IMR-90 (cell line): ENCODE results near the gene PAX2. TPM values are rescaled to one million over a fixed set of nuclear protein-coding genes. Genes with fewer than 3 reads are reported as not detected.

Experiments used
- ATAC-seq: fragments of 200-7000 bp; cut with Tn5 transposase; 2 replicates; pipeline ENCODE4 v1.9.1; 2020; ENCODE audit warnings: low read depth, mild to moderate bottlenecking, moderate library complexity
- BruUV-seq: library from RNA; stranded (reverse); fragments of 400-500 nt; replicated peaks from 2 replicates; lab custom pipeline; 2021; lab: Mats Ljungman, UMichigan
- CTCF ChIA-PET: fragments of 300-600 bp; formaldehyde crosslinking; extraction: SDS; loops from one replicate; lab custom pipeline; 2021; ENCODE audit warnings: antibody characterized with exemption; lab: Yijun Ruan, JAX
- POLR2A ChIA-PET: fragments of 300-600 bp; sonication (Branson Sonifier 250); formaldehyde crosslinking; loops from one replicate; lab custom pipeline; 2022; ENCODE audit warnings: antibody characterized with exemption; ENCODE audit not compliant: unreplicated experiment; lab: Charles Lee
- DNase-seq: peaks from one replicate; pipeline ENCODE4 v3.0.0; 2013
- H2AFZ ChIP-seq: replicated peaks from 2 replicates; pipeline ENCODE3; 2013; ENCODE audit warnings: low read length, mild to moderate bottlenecking; ENCODE audit not compliant: poor library complexity
- H2AK5ac ChIP-seq: 2 replicates; pipeline ENCODE4 v1.6.1; 2013; ENCODE audit warnings: low read depth, low read length, inconsistent platforms
- H2AK9ac ChIP-seq: replicated peaks from 2 replicates; pipeline ENCODE3; 2013; ENCODE audit warnings: mild to moderate bottlenecking, low read depth, low read length, moderate library complexity; ENCODE audit not compliant: poor library complexity
- H2BK120ac ChIP-seq: 2 replicates; pipeline ENCODE4 v1.6.1; 2013; ENCODE audit warnings: low read depth, low read length, inconsistent platforms
- H2BK15ac ChIP-seq: 3 replicates; pipeline ENCODE4 v1.6.1; 2013; ENCODE audit warnings: low read depth, low read length, inconsistent platforms
- H2BK20ac ChIP-seq: 2 replicates; pipeline ENCODE4 v1.6.1; 2013; ENCODE audit warnings: low read depth, mild to moderate bottlenecking, inconsistent platforms, low read length, moderate library complexity
- H2BK5ac ChIP-seq: 2 replicates; pipeline ENCODE4 v1.6.1; 2013; ENCODE audit warnings: mild to moderate bottlenecking, low read depth, low read length, inconsistent platforms; ENCODE audit not compliant: poor library complexity, severe bottlenecking
- H3K14ac ChIP-seq: replicated peaks from 2 replicates; pipeline ENCODE4 v1.6.1; 2013; ENCODE audit warnings: low read depth, low read length, inconsistent platforms
- H3K18ac ChIP-seq: 2 replicates; pipeline ENCODE4 v1.6.1; 2013; ENCODE audit warnings: low read depth, low read length, control low read depth
- H3K23ac ChIP-seq: 2 replicates; pipeline ENCODE4 v1.6.1; 2013; ENCODE audit warnings: low read depth, low read length, inconsistent platforms
- H3K27ac ChIP-seq: 2 replicates; pipeline ENCODE4 v1.5.1; 2013; ENCODE audit warnings: mild to moderate bottlenecking, control low read depth, low read length; ENCODE audit not compliant: insufficient read depth
- H3K27me3 ChIP-seq: 2 replicates; pipeline ENCODE4 v1.6.1; 2013; ENCODE audit warnings: low read length; ENCODE audit not compliant: control insufficient read depth, insufficient read depth
- H3K36me3 ChIP-seq: 2 replicates; pipeline ENCODE4 v1.6.1; 2013; ENCODE audit warnings: low read length, mixed read lengths; ENCODE audit not compliant: control insufficient read depth, insufficient read depth
- H3K4ac ChIP-seq: 2 replicates; pipeline ENCODE4 v1.6.1; 2013; ENCODE audit warnings: low read depth, low read length, inconsistent platforms
- H3K4me1 ChIP-seq: 2 replicates; pipeline ENCODE4 v1.6.1; 2013; ENCODE audit warnings: low read length, mixed read lengths; ENCODE audit not compliant: control insufficient read depth, insufficient read depth
- H3K4me2 ChIP-seq: 2 replicates; pipeline ENCODE4 v1.6.1; 2013; ENCODE audit warnings: low read depth, mild to moderate bottlenecking, control low read depth, low read length, moderate library complexity
- H3K4me3 ChIP-seq: 2 replicates; pipeline ENCODE4 v1.5.1; 2013; ENCODE audit warnings: low read depth, mild to moderate bottlenecking, control low read depth, low read length, moderate library complexity; ENCODE audit not compliant: insufficient read depth
- H3K56ac ChIP-seq: 2 replicates; pipeline ENCODE4 v1.6.1; 2013; ENCODE audit warnings: low read length, inconsistent platforms; ENCODE audit not compliant: insufficient read depth; ENCODE audit errors: extremely low read depth
- H3K79me1 ChIP-seq, 2 experiments: 2 replicates each; pipeline ENCODE4 v1.6.1; 2013; ENCODE audit warnings: low read length in 2 of 2, inconsistent platforms in 1 of 2, low read depth in 1 of 2
- H3K9ac ChIP-seq: 2 replicates; pipeline ENCODE4 v1.6.1; 2013; ENCODE audit warnings: low read depth, low read length, control low read depth
- H3K9me1 ChIP-seq: 2 replicates; pipeline ENCODE4 v1.6.1; 2013; ENCODE audit warnings: low read length, inconsistent platforms; ENCODE audit not compliant: insufficient read depth
- H3K9me3 ChIP-seq: 2 replicates; pipeline ENCODE4 v1.6.1; 2013; ENCODE audit warnings: low read length; ENCODE audit not compliant: control insufficient read depth, insufficient read depth
- H4K20me1 ChIP-seq: 2 replicates; pipeline ENCODE4 v1.6.1; 2013; ENCODE audit warnings: low read length, inconsistent platforms; ENCODE audit not compliant: insufficient read depth
- H4K5ac ChIP-seq: 2 replicates; pipeline ENCODE4 v1.6.1; 2013; ENCODE audit warnings: mild to moderate bottlenecking, low read depth, low read length, control low read depth
- H4K8ac ChIP-seq, 2 experiments: 2 replicates each; pipeline ENCODE4 v1.6.1; 2013; ENCODE audit warnings: low read depth in 2 of 2, low read length in 2 of 2, control low read depth in 1 of 2, inconsistent platforms in 1 of 2
- H4K91ac ChIP-seq: 2 replicates; pipeline ENCODE4 v1.6.1; 2013; ENCODE audit warnings: low read depth, low read length, inconsistent platforms; ENCODE audit not compliant: insufficient read depth
- BHLHE40 ChIP-seq: fragments of 150-350 bp; IDR thresholded peaks from 2 replicates; pipeline ENCODE4 v1.6.1; 2016; ENCODE audit warnings: mild to moderate bottlenecking, low read depth, low read length
- CHD1 ChIP-seq: IDR thresholded peaks from 2 replicates; pipeline ENCODE4 v1.6.1; 2012; ENCODE audit warnings: low read depth, low read length, improper control_type of control experiment
- FOS ChIP-seq: fragments of 150-350 bp; IDR thresholded peaks from 2 replicates; pipeline ENCODE4 v1.6.1; 2016; ENCODE audit warnings: low read depth, low read length
- MAFK ChIP-seq: IDR thresholded peaks from 2 replicates; pipeline ENCODE4 v1.6.1; 2012; ENCODE audit warnings: low read depth, low read length, improper control_type of control experiment
- NFE2L2 ChIP-seq: fragments of 150-350 bp; IDR thresholded peaks from 2 replicates; pipeline ENCODE4 v1.6.1; 2016; ENCODE audit warnings: low read depth, mild to moderate bottlenecking, low read length
- RFX5 ChIP-seq: IDR thresholded peaks from 2 replicates; pipeline ENCODE4 v1.8.0; 2012; ENCODE audit warnings: low read depth, mild to moderate bottlenecking, low read length, moderate library complexity
- SMC3 ChIP-seq: fragments of 150-350 bp; IDR thresholded peaks from 2 replicates; pipeline ENCODE4 v1.6.1; 2016; ENCODE audit warnings: low read depth, mild to moderate bottlenecking, antibody characterized with exemption, low read length, moderate library complexity
- WGBS, 2 experiments: methylation state at CpG; one replicate each; pipeline versions ENCODE4 v1.1.5 to v1.1.7; 2013; ENCODE audit warnings: missing lambda C conversion rate in 2 of 2; ENCODE audit not compliant: insufficient read length in 1 of 2; ENCODE audit errors: extremely low coverage in 2 of 2; 5-methylcytosine and 5-hydroxymethylcytosine counted together
- dilution Hi-C: fragments of 300-500 bp; cut with HindIII; formaldehyde crosslinking; loops from one replicate; pipeline ENCODE4 v1.14.3; 2018; ENCODE audit warnings: low sequenced_read_pairs; ENCODE audit not compliant: unreplicated experiment
- in situ Hi-C: fragments of 300-500 bp; cut with MboI; formaldehyde crosslinking; loops from 3 replicates; pipeline ENCODE4 v1.14.3; 2019; ENCODE audit warnings: low sequenced_read_pairs, inconsistent platforms, mixed read lengths
- intact Hi-C: fragments of 100-400 bp; cut with micrococcal nuclease; formaldehyde crosslinking; loops from 2 replicates; pipeline ENCODE4 v1.10.0; 2022
- polyA plus RNA-seq, 3 experiments: library from polyadenylated mRNA; depleted of rRNA; stranded (reverse); fragments of >200 nt; gene quantifications; 2 replicates each; pipeline ENCODE4 v1.2.3, GENCODE V29; 2012; ENCODE audit warnings: low replicate concordance in 1 of 3
- total RNA-seq: library from RNA; depleted of rRNA; stranded (reverse); fragments of >200 nt; gene quantifications from 2 replicates; pipeline ENCODE4 v1.2.3, GENCODE V29; 2012
- TF ChIP-seq, protein P1 (sequence below): fragments of 150-350 bp; IDR thresholded peaks from 2 replicates; pipeline ENCODE4 v1.6.1; 2017; ENCODE audit warnings: mild to moderate bottlenecking, antibody characterized with exemption, low read length, low read depth
- TF ChIP-seq, protein P2 (sequence below): conservative IDR thresholded peaks from 2 replicates; pipeline ENCODE4 v1.5.1; 2012; ENCODE audit warnings: mild to moderate bottlenecking, low read depth, low read length, improper control_type of control experiment
- TF ChIP-seq, protein P3 (sequence below): fragments of 150-350 bp; IDR thresholded peaks from 2 replicates; pipeline ENCODE4 v1.6.1; 2016; ENCODE audit warnings: low read depth, mild to moderate bottlenecking, low read length, moderate library complexity, borderline replicate concordance

The PAX2 gene
- total and polyA plus RNA-seq, 2 of the 4 experiments (the other 2 are of a cell fraction), result not detected

DNA sequence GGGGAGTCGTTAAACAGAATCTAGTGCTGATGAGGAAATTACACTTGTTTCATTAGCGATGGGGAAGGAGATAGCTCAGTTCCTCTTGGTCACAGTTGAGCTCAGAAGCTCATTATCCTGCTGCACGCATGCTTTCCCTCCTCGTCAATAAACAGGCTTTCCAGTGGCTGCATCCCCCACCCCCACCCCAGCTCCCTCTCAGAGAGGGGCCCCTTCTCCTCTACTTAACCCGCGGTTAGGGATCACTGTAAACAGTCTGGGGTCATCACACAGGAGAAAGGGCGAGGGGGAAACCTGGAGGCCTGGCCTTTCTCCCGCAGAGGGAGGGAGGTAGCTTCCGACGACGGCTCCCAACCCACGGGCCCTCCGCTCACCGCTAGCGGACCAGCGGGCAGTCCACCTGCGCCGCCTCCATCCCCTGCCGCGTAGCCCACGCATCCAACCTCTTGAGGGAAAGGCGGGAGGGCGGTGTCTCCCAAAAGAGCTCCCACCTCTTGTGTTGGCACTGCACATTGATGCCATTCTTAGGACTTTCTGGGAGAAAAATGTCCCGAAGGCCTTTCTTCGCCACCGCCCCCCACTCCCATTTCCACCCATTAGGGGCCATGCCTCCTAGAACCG, 80.8 kb downstream of the PAX2 start:
- H3K9me1 ChIP-seq, result no peaks in the 10 kb centered on the region
- H3K9me3 ChIP-seq, result no peaks in the 10 kb centered on the region; the same call in 1 of the 2 replicates
- no peak overlapping the region for H3K23ac ChIP-seq
- H3K4me2 ChIP-seq, result no peak overlapping the region
- no peak overlapping the region for H4K5ac ChIP-seq
- no peak overlapping the region for H2BK15ac ChIP-seq
- peaks cover 4% of the 10 kb centered on the region; the same call in 1 of the 2 replicates for H3K4me1 ChIP-seq
- in situ Hi-C loops, result no loop called here
- no peak overlapping the region for H3K27ac ChIP-seq
- TF ChIP-seq SMC3 (no peak), FOS (no peak), RFX5 (no peak), MAFK (no peak), BHLHE40 (no peak), CHD1 (no peak), NFE2L2 (no peak)
- TF ChIP-seq, protein P1, sequence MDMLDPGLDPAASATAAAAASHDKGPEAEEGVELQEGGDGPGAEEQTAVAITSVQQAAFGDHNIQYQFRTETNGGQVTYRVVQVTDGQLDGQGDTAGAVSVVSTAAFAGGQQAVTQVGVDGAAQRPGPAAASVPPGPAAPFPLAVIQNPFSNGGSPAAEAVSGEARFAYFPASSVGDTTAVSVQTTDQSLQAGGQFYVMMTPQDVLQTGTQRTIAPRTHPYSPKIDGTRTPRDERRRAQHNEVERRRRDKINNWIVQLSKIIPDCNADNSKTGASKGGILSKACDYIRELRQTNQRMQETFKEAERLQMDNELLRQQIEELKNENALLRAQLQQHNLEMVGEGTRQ, result no peak
- TF ChIP-seq, protein P2, sequence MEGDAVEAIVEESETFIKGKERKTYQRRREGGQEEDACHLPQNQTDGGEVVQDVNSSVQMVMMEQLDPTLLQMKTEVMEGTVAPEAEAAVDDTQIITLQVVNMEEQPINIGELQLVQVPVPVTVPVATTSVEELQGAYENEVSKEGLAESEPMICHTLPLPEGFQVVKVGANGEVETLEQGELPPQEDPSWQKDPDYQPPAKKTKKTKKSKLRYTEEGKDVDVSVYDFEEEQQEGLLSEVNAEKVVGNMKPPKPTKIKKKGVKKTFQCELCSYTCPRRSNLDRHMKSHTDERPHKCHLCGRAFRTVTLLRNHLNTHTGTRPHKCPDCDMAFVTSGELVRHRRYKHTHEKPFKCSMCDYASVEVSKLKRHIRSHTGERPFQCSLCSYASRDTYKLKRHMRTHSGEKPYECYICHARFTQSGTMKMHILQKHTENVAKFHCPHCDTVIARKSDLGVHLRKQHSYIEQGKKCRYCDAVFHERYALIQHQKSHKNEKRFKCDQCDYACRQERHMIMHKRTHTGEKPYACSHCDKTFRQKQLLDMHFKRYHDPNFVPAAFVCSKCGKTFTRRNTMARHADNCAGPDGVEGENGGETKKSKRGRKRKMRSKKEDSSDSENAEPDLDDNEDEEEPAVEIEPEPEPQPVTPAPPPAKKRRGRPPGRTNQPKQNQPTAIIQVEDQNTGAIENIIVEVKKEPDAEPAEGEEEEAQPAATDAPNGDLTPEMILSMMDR, result no peak
- TF ChIP-seq, protein P3, sequence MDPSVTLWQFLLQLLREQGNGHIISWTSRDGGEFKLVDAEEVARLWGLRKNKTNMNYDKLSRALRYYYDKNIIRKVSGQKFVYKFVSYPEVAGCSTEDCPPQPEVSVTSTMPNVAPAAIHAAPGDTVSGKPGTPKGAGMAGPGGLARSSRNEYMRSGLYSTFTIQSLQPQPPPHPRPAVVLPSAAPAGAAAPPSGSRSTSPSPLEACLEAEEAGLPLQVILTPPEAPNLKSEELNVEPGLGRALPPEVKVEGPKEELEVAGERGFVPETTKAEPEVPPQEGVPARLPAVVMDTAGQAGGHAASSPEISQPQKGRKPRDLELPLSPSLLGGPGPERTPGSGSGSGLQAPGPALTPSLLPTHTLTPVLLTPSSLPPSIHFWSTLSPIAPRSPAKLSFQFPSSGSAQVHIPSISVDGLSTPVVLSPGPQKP, result no peak
- H3K18ac ChIP-seq, result no peak overlapping the region
- no peaks in the 10 kb centered on the region for H4K20me1 ChIP-seq
- H2AK9ac ChIP-seq, result no peak overlapping the region
- H4K91ac ChIP-seq, result no peak overlapping the region
- peaks cover 90% of the 10 kb centered on the region for H3K27me3 ChIP-seq
- H3K14ac ChIP-seq, result no peak overlapping the region
- DNase-seq (no peak), ATAC-seq (no peak)
- POLR2A ChIA-PET, result no interaction called here
- no peak overlapping the region for H4K8ac ChIP-seq
- H3K4me3 ChIP-seq, result no peak overlapping the region
- no peak overlapping the region for H3K4ac ChIP-seq
- H2BK20ac ChIP-seq, result no peak overlapping the region
- no peaks in the 10 kb centered on the region for H3K36me3 ChIP-seq
- BruUV-seq, result no TSS peak
- intact Hi-C loops, result no loop called here
- CTCF ChIA-PET, result interaction anchor here (0.6 kb wide), 2 partner anchors 14 to 56 kb away, joined by 3 read pairs; no protein-coding TSS in a partner anchor
- H2AK5ac ChIP-seq, result no peak overlapping the region
- no peak overlapping the region for H3K9ac ChIP-seq
- H2BK120ac ChIP-seq, result no peak overlapping the region
- no peak overlapping the region for H2BK5ac ChIP-seq
- WGBS, 2 experiments, result 0% methylated on average over 2 of the region's 27 CpGs; no CpG with 5 or more reads in 1 of the 2 experiments
- no peak overlapping the region for H2AFZ ChIP-seq
- H3K56ac ChIP-seq, result no peak overlapping the region
- dilution Hi-C loops, result no loop called here
- no peaks in the 10 kb centered on the region for H3K79me1 ChIP-seq
